Upper lobe of left lung (tissue), 4 donors: ENCODE data around the gene EFNA1.

ENCODE experiments used
- CTCF ChIP-seq, 6 experiments: fragments of 450-650 bp in 4 of 6; fragments of 200-600 bp in 2 of 6; sonication (generic) in 2 of 6; IDR thresholded peaks; one replicate each; pipeline ENCODE4 v1.5.1; 2016 to 2019; ENCODE audit warnings: antibody characterized with exemption in 6 of 6
- EP300 ChIP-seq, 4 donors: sonication (generic); formaldehyde crosslinking; IDR thresholded peaks; one replicate each; pipeline ENCODE4 v1.5.1; 2017; ENCODE audit warnings: antibody characterized with exemption in 4 of 4, control low read depth in 2 of 4
- POLR2AphosphoS5 ChIP-seq, 2 donors: sonication (generic); formaldehyde crosslinking; IDR thresholded peaks; one replicate each; pipeline ENCODE4 v1.5.1; 2017; ENCODE audit warnings: antibody characterized with exemption in 2 of 2

- TF ChIP-seq CTCF (IDR thresholded peaks at IDR 0.05) (no peak), EP300 (IDR thresholded peaks at IDR 0.05) (no peak), POLR2AphosphoS5 (IDR thresholded peaks at IDR 0.05) (no peak)
Observed at GRCh38 chr1:155108296-155108695, 19.4 kb upstream of the EFNA1 start.
